GM19023 (cell line): Measurements from ENCODE around the gene LGI4.
"Not testable (repeated sequence)": the region's sequence is repeated elsewhere in the genome, so short reads cannot be mapped to it uniquely, and the experiment has no call there.

Experiments used
- ATAC-seq: cut with Tn5 transposase; IDR thresholded peaks from one replicate; pipeline ENCODE4 v1.9.1; 2021; ENCODE audit warnings: mild to moderate bottlenecking, moderate library complexity; ENCODE audit not compliant: unreplicated experiment

LGI4 gene

GRCh38 chr19:35161434-35161743 lies 26.5 kb upstream of the LGI4 start:
- ATAC-seq: no peak

GRCh38 chr19:35160629-35161433 lies 26.0 kb upstream of the LGI4 start:
- ATAC-seq: no peak

GRCh38 chr19:35159606-35160005 lies 24.7 kb upstream of the LGI4 start:
- ATAC-seq: no peak

- no peak for ATAC-seq
Measured at GRCh38 chr19:35157431-35157830, 22.6 kb upstream of the LGI4 start.

- no peak for ATAC-seq
Measured at GRCh38 chr19:35156673-35157014, 21.8 kb upstream of the LGI4 start.

- no peak for ATAC-seq
Measured at GRCh38 chr19:35155981-35156672, 21.3 kb upstream of the LGI4 start.

- no peak for ATAC-seq
Measured at GRCh38 chr19:35155441-35155840, 20.6 kb upstream of the LGI4 start.

- no peak for ATAC-seq
Measured at GRCh38 chr19:35154525-35155406, 19.9 kb upstream of the LGI4 start, which contains the start of gene FXYD5. TSS of gene FXYD5 (plus strand) at chr19:35154735. CDS start at chr19:35155551, 816 bp downstream.

- no peak for ATAC-seq
Measured at GRCh38 chr19:35153701-35154524, 19.1 kb upstream of the LGI4 start.

GRCh38 chr19:35153129-35153522 lies 18.3 kb upstream of the LGI4 start:
- not testable (repeated sequence) for ATAC-seq

GRCh38 chr19:35151273-35152065 lies 16.6 kb upstream of the LGI4 start:
- no peak for ATAC-seq

- no peak for ATAC-seq
Measured at GRCh38 chr19:35150445-35150844, 15.6 kb upstream of the LGI4 start.

GRCh38 chr19:35149463-35149862 lies 14.6 kb upstream of the LGI4 start:
- ATAC-seq: no peak

GRCh38 chr19:35146746-35147459 lies 12.0 kb upstream of the LGI4 start:
- no peak for ATAC-seq

- ATAC-seq: no peak
Measured at GRCh38 chr19:35144600-35145436, 10.0 kb upstream of the LGI4 start.

GRCh38 chr19:35144259-35144599 lies 9.4 kb upstream of the LGI4 start:
- ATAC-seq: no peak

- no peak for ATAC-seq
Measured at GRCh38 chr19:35143818-35144217, 9.0 kb upstream of the LGI4 start.

GRCh38 chr19:35143231-35143715 lies 8.4 kb upstream of the LGI4 start, which contains the start of gene FXYD7:
TSS of gene FXYD7 (plus strand) at chr19:35143255. CDS start at chr19:35143334, 79 bp downstream.
- no peak for ATAC-seq
